Measurements from ENCODE around the gene SLC25A21. TPM values are rescaled to one million over a fixed set of nuclear protein-coding genes. Genes with fewer than 3 reads are reported as not detected.

SLC25A21 gene
- total and polyA plus RNA-seq, 2 donors (not counting 1 experiment from before 2014, with no cell fraction given): 0.50 to 0.62 TPM

DNA sequence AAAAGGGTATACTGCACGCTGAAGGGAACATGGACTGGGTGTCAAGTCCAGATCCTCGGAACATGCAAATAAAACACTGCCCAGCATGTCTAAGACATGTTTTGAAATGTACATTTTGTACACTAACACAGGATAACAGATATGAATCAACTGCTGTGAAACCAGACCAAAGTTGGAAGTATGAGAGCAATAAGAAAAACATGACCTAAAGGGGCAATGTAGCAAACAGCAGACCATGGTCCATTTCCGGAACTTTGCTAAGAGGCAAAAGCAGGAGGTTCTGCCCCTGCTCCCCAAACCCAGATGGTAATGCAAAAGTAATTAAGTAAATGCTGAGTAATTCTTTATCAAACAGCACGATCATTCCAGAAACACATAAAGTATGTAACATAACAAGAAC lies 125.2 kb downstream of the SLC25A21 start:
- H4K20me1 ChIP-seq (ENCODE audit: control insufficient read depth, extremely low read depth, insufficient read depth, low read length): no peaks in the 10 kb centered on the region
- no peaks in the 10 kb centered on the region for H3K36me3 ChIP-seq (ENCODE audit: control insufficient read depth, insufficient read depth, low read length)
- H3K27ac ChIP-seq (ENCODE audit: insufficient read depth, low read length): no peak overlapping the region
- no peak overlapping the region for H3K4me2 ChIP-seq (ENCODE audit: extremely low read depth, insufficient read depth, low read length)
- H3K4me3 ChIP-seq (replicated peaks in 1 of 4; ENCODE audit: control extremely low read depth in 1 of 4, insufficient read depth in 1 of 4, low read depth in 3 of 4, low read length in 4 of 4): no peak overlapping the region
- no peak for TF ChIP-seq EZH2 (IDR thresholded peaks at IDR 0.05; ENCODE audit: low read length, missing control alignments)
- TF ChIP-seq, protein P1, sequence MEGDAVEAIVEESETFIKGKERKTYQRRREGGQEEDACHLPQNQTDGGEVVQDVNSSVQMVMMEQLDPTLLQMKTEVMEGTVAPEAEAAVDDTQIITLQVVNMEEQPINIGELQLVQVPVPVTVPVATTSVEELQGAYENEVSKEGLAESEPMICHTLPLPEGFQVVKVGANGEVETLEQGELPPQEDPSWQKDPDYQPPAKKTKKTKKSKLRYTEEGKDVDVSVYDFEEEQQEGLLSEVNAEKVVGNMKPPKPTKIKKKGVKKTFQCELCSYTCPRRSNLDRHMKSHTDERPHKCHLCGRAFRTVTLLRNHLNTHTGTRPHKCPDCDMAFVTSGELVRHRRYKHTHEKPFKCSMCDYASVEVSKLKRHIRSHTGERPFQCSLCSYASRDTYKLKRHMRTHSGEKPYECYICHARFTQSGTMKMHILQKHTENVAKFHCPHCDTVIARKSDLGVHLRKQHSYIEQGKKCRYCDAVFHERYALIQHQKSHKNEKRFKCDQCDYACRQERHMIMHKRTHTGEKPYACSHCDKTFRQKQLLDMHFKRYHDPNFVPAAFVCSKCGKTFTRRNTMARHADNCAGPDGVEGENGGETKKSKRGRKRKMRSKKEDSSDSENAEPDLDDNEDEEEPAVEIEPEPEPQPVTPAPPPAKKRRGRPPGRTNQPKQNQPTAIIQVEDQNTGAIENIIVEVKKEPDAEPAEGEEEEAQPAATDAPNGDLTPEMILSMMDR (conservative IDR thresholded peaks at IDR 0.05 in 1 of 2, IDR thresholded peaks at IDR 0.05 in 1 of 2; ENCODE audit: low read depth in 1 of 2, low read length in 2 of 2): no peak
- no peak overlapping the region for H2AFZ ChIP-seq (ENCODE audit: low read length)
- no peak overlapping the region for H3K9ac ChIP-seq (ENCODE audit: insufficient read depth, low read length)
- H3K4me1 ChIP-seq (ENCODE audit: control insufficient read depth, extremely low read depth, insufficient read depth, low read length): no peaks in the 10 kb centered on the region
- no peaks in the 10 kb centered on the region for H3K79me2 ChIP-seq (ENCODE audit: control insufficient read depth, insufficient read depth, low read length)
- DNase-seq (ENCODE audit: low read depth in 2 of 2): peak in 1 of 2 donors; percentile 24
- H3K27me3 ChIP-seq (ENCODE audit: control insufficient read depth, insufficient read depth, low read length): no peaks in the 10 kb centered on the region
- no peaks in the 10 kb centered on the region for H3K9me3 ChIP-seq (ENCODE audit: control insufficient read depth, insufficient read depth, low read depth, low read length)

DNA sequence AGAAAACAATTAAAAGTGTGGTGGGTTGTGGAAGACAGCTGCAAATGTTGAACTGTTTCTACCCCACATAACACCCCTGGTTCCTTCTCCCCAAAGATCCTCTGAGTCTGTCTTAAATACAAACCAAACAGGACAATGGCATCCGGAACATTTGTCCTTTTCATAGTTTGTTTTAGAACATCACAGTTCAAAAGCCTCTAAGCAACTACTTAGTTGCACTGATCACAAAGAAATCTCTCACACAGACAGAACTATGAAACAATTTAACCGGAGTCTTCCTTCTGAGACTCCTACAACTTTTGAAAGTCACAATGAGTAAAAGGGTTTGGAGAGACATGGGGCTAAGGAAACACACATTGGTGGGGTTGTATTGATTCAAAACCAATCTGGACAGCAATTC lies 125.6 kb downstream of the SLC25A21 start:
- no peak overlapping the region for H3K4me3 ChIP-seq (replicated peaks in 1 of 4; ENCODE audit: control extremely low read depth in 1 of 4, insufficient read depth in 1 of 4, low read depth in 3 of 4, low read length in 4 of 4)
- no peak for DNase-seq (ENCODE audit: low read depth in 2 of 2)
- H4K20me1 ChIP-seq (ENCODE audit: control insufficient read depth, extremely low read depth, insufficient read depth, low read length): no peaks in the 10 kb centered on the region
- TF ChIP-seq EZH2 (IDR thresholded peaks at IDR 0.05; ENCODE audit: low read length, missing control alignments): no peak
- TF ChIP-seq, protein P1 (conservative IDR thresholded peaks at IDR 0.05 in 1 of 2, IDR thresholded peaks at IDR 0.05 in 1 of 2; ENCODE audit: low read depth in 1 of 2, low read length in 2 of 2): no peak
- H2AFZ ChIP-seq (ENCODE audit: low read length): no peak overlapping the region
- H3K9me3 ChIP-seq (ENCODE audit: control insufficient read depth, insufficient read depth, low read depth, low read length): no peaks in the 10 kb centered on the region
- no peaks in the 10 kb centered on the region for H3K36me3 ChIP-seq (ENCODE audit: control insufficient read depth, insufficient read depth, low read length)
- H3K27me3 ChIP-seq (ENCODE audit: control insufficient read depth, insufficient read depth, low read length): no peaks in the 10 kb centered on the region
- H3K4me1 ChIP-seq (ENCODE audit: control insufficient read depth, extremely low read depth, insufficient read depth, low read length): no peaks in the 10 kb centered on the region
- H3K27ac ChIP-seq (ENCODE audit: insufficient read depth, low read length): no peak overlapping the region
- no peak overlapping the region for H3K9ac ChIP-seq (ENCODE audit: insufficient read depth, low read length)
- H3K79me2 ChIP-seq (ENCODE audit: control insufficient read depth, insufficient read depth, low read length): no peaks in the 10 kb centered on the region
- no peak overlapping the region for H3K4me2 ChIP-seq (ENCODE audit: extremely low read depth, insufficient read depth, low read length)

DNA sequence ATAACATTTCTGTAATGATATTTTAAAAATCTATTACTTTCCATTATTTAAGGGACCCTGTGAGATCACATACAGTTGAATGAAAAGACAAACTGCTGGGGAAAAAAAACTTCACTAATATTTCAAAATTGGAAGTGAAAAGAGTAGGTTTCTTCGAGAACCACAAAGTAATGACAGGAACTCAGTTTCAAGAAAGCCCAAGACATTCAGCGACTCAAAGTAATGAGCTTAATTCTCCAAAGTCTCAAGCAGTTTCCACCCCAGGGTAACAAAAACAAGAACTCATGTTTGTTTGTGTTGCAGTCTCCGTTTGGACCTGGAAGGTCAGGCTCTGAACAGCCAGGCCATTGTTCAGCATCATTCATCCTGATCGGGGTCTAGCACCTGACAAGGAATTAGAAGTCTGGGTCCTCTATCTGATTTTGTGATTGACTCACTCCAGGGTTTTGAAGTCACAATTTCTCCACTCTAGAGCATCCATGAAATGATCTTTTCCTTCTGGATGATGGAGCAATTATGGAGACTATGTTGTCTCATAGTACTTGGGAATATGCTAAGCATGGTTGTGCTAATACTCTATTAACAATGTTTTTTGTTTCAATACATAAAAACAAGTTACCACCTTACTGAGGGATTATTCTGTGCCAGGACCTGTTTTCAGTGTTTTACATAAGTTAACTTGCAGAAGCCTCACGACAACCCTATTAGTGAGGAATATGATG lies 126.9 kb downstream of the SLC25A21 start:
- Histone ChIP-seq H4K20me1 (ENCODE audit: control insufficient read depth, extremely low read depth, insufficient read depth, low read length) (no peaks in the 10 kb centered on the region), H3K27ac (ENCODE audit: insufficient read depth, low read length) (no peak overlapping the region), H3K36me3 (ENCODE audit: control insufficient read depth, insufficient read depth, low read length) (no peaks in the 10 kb centered on the region), H3K4me2 (ENCODE audit: extremely low read depth, insufficient read depth, low read length) (no peak overlapping the region), H3K4me1 (ENCODE audit: control insufficient read depth, extremely low read depth, insufficient read depth, low read length) (no peaks in the 10 kb centered on the region), H3K9me3 (ENCODE audit: control insufficient read depth, insufficient read depth, low read depth, low read length) (no peaks in the 10 kb centered on the region), H3K79me2 (ENCODE audit: control insufficient read depth, insufficient read depth, low read length) (no peaks in the 10 kb centered on the region), H2AFZ (ENCODE audit: low read length) (no peak overlapping the region), H3K4me3 (replicated peaks in 1 of 4; ENCODE audit: control extremely low read depth in 1 of 4, insufficient read depth in 1 of 4, low read depth in 3 of 4, low read length in 4 of 4) (no peak overlapping the region), H3K9ac (ENCODE audit: insufficient read depth, low read length) (no peak overlapping the region), H3K27me3 (ENCODE audit: control insufficient read depth, insufficient read depth, low read length) (no peaks in the 10 kb centered on the region)
- TF ChIP-seq, protein P1 (conservative IDR thresholded peaks at IDR 0.05 in 1 of 2, IDR thresholded peaks at IDR 0.05 in 1 of 2; ENCODE audit: low read depth in 1 of 2, low read length in 2 of 2): no peak
- no peak for TF ChIP-seq EZH2 (IDR thresholded peaks at IDR 0.05; ENCODE audit: low read length, missing control alignments)
- no peak for DNase-seq (ENCODE audit: low read depth in 2 of 2)
